ENCODE results near the gene ZFC3H1.

- TF ChIP-seq POLR2AphosphoS5 (IDR thresholded peaks at IDR 0.05), result no peak
- TF ChIP-seq POLR2A (IDR thresholded peaks at IDR 0.05), result no peak
- no peak for TF ChIP-seq CTCF (IDR thresholded peaks at IDR 0.05)
Observed at GRCh38 chr12:71607494-71608330, 55.9 kb downstream of the ZFC3H1 start.

All from suprapubic skin (tissue), 4 donors.